Measurements from ENCODE around the gene PRSS33. TPM values are rescaled to one million over a fixed set of nuclear protein-coding genes. Genes with fewer than 3 reads are reported as not detected.

PRSS33 gene
- total RNA-seq, 1 experiment from 2014 or later: not detected

- Histone ChIP-seq H3K18ac (ENCODE audit: insufficient read length, low read depth, low read length) (no peak overlapping the region), H3K9ac (ENCODE audit: extremely low read depth, insufficient read length, low read length) (no peak overlapping the region)
Measured at GRCh38 chr16:2737238-2737605, 50.1 kb downstream of the PRSS33 start.

More at GRCh38 chr16:2737238-2737605, 50.1 kb downstream of the PRSS33 start:
- 0 out of 7 replicates have a peak overlapping the region, but pooled peaks of 1 of the 3 experiments have one; percentile 27 for H3K27ac Mint-ChIP-seq
- Histone ChIP-seq H3T11ph (ENCODE audit: low read length) (no peak overlapping the region), H2AFZ (ENCODE audit: low read length) (no peak overlapping the region), H3K79me2 (ENCODE audit: insufficient read depth, low read length) (no peaks in the 10 kb centered on the region), H3K9me3 (ENCODE audit: control insufficient read depth, low read depth, low read length) (no peaks in the 10 kb centered on the region), H3K4me1 (ENCODE audit: insufficient read depth, low read length) (no peaks in the 10 kb centered on the region), H3K4ac (ENCODE audit: low read depth, low read length) (no peak overlapping the region), H2AK5ac (ENCODE audit: insufficient read length, low read length) (no peak overlapping the region), H3K79me1 (ENCODE audit: insufficient read depth, low read depth, low read length, poor library complexity, severe bottlenecking) (no peaks in the 10 kb centered on the region), H3K4me2 (ENCODE audit: insufficient read depth, insufficient read length, low read length) (no peak overlapping the region), H2BK12ac (ENCODE audit: insufficient read length, low read depth, low read length) (no peak overlapping the region), H3K23ac (ENCODE audit: insufficient read length, low read depth, low read length) (no peak overlapping the region), H4K8ac (replicated peaks; ENCODE audit: insufficient read length, low read depth, low read length) (no peak overlapping the region), H2BK20ac (ENCODE audit: low read depth, low read length, poor library complexity, severe bottlenecking) (no peak overlapping the region), H3K27ac (ENCODE audit: insufficient read length, low read depth, low read length) (no peak overlapping the region), H4K91ac (ENCODE audit: insufficient read length, low read depth, low read length) (no peak overlapping the region), H4K5ac (ENCODE audit: insufficient read length, low read depth, low read length) (no peak overlapping the region), H3K56ac (ENCODE audit: insufficient read length, low read depth, low read length) (no peak overlapping the region), H4K20me1 (ENCODE audit: control insufficient read depth, insufficient read depth, insufficient read length) (no peaks in the 10 kb centered on the region), H2BK15ac (ENCODE audit: low read depth, low read length) (no peak overlapping the region), H2BK120ac (ENCODE audit: low read depth, low read length, poor library complexity, severe bottlenecking) (no peak overlapping the region), H2BK5ac (ENCODE audit: insufficient read length, low read length) (no peak overlapping the region), H3K23me2 (ENCODE audit: insufficient read length, low read depth, low read length, poor library complexity, severe bottlenecking) (no peaks in the 10 kb centered on the region), H3K27me3 (ENCODE audit: insufficient read depth, low read length) (no peaks in the 10 kb centered on the region), H3K14ac (ENCODE audit: insufficient read depth, low read length) (no peak overlapping the region)
- TF ChIP-seq, protein P1, sequence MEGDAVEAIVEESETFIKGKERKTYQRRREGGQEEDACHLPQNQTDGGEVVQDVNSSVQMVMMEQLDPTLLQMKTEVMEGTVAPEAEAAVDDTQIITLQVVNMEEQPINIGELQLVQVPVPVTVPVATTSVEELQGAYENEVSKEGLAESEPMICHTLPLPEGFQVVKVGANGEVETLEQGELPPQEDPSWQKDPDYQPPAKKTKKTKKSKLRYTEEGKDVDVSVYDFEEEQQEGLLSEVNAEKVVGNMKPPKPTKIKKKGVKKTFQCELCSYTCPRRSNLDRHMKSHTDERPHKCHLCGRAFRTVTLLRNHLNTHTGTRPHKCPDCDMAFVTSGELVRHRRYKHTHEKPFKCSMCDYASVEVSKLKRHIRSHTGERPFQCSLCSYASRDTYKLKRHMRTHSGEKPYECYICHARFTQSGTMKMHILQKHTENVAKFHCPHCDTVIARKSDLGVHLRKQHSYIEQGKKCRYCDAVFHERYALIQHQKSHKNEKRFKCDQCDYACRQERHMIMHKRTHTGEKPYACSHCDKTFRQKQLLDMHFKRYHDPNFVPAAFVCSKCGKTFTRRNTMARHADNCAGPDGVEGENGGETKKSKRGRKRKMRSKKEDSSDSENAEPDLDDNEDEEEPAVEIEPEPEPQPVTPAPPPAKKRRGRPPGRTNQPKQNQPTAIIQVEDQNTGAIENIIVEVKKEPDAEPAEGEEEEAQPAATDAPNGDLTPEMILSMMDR (conservative IDR thresholded peaks at IDR 0.05): no peak
- no peaks in the 10 kb centered on the region for H3K36me3 Mint-ChIP-seq (ENCODE audit: insufficient read depth in 1 of 3, low read depth in 3 of 3)
- H3K27me3 Mint-ChIP-seq (ENCODE audit: low read depth): no peaks in the 10 kb centered on the region; the same call in 1 of the 2 replicates
- H3K4me3 Mint-ChIP-seq: no peak overlapping the region
- peaks cover 6 to 21% of the 10 kb centered on the region in 2 experiments; a peak in 2 of 4 replicates for H3K4me1 Mint-ChIP-seq
- DNase-seq: no peak
- whole genome bisulfite sequencing (ENCODE audit: extremely low coverage, insufficient read length, low lambda C conversion rate): no CpG with 5 or more reads among the region's 5 CpGs
- no peaks in the 10 kb centered on the region for H3K9me3 Mint-ChIP-seq
